GM12878 (cell line): ENCODE results near the gene CKLF. TPM values are rescaled to one million over a fixed set of nuclear protein-coding genes. Genes with fewer than 3 reads are reported as not detected.
"Not testable (repeated sequence)": the region's sequence is repeated elsewhere in the genome, so short reads cannot be mapped to it uniquely, and the experiment has no call there.

ENCODE experiments used
- ATAC-seq: fragments of 200-7000 bp; cut with Tn5 transposase; 3 replicates; pipeline ENCODE4 v1.9.1; 2020; ENCODE audit warnings: mild to moderate bottlenecking, moderate library complexity
- BruUV-seq: library from RNA; stranded (reverse); fragments of 400-500 nt; replicated peaks from 2 replicates; lab custom pipeline; 2021; lab: Mats Ljungman, UMichigan
- CTCF ChIA-PET: fragments of 300-600 bp; sonication (Branson Sonifier 250); formaldehyde crosslinking; extraction: SDS; loops from one replicate; lab custom pipeline; 2021; ENCODE audit warnings: inconsistent platforms; lab: Yijun Ruan, JAX
- POLR2A ChIA-PET: fragments of 350-600 bp; formaldehyde crosslinking; extraction: SDS; loops from one replicate; lab custom pipeline; 2021; ENCODE audit warnings: inconsistent platforms; lab: Charles Lee
- RAD21 ChIA-PET: fragments of 300-600 bp; sonication (Branson Sonifier 250); formaldehyde crosslinking; loops from one replicate; lab custom pipeline; 2023; ENCODE audit warnings: antibody characterized with exemption; ENCODE audit not compliant: unreplicated experiment; lab: Charles Lee
- SMC1A ChIA-PET: fragments of 300-600 bp; sonication (Branson Sonifier 250); formaldehyde crosslinking; loops from one replicate; lab custom pipeline; 2023; ENCODE audit not compliant: unreplicated experiment, uncharacterized antibody; lab: Charles Lee
- DNase-seq: peaks from one replicate; pipeline ENCODE4 v3.0.0-alpha.2; 2011; ENCODE audit warnings: low read depth, low spot score
- FAIRE-seq: peaks from 3 replicates; lab custom pipeline; 2011; peaks lifted over from hg19 to GRCh38; lab: Jason Lieb, UNC
- H2AFZ ChIP-seq: 2 replicates; pipeline ENCODE4 v1.6.0; 2011; ENCODE audit warnings: low read depth, low read length, control low read depth; ENCODE audit not compliant: control insufficient read depth
- H3K27ac ChIP-seq: 2 replicates; pipeline ENCODE4 v1.5.1; 2011; ENCODE audit warnings: control low read depth; ENCODE audit not compliant: control insufficient read depth, insufficient read depth
- H3K27me3 ChIP-seq, 2 experiments: replicated peaks in 1 of 2; 2 replicates each; pipeline versions ENCODE4 v1.6.0 to v1.6.1; 2011; ENCODE audit warnings: low read length in 1 of 2; ENCODE audit not compliant: control insufficient read depth in 2 of 2, insufficient read depth in 2 of 2
- H3K36me3 ChIP-seq, 2 experiments: 2 replicates each; pipeline ENCODE4 v1.5.1; 2011; ENCODE audit warnings: low read length in 1 of 2; ENCODE audit not compliant: control insufficient read depth in 2 of 2, insufficient read depth in 2 of 2
- H3K4me1 ChIP-seq: 2 replicates; pipeline ENCODE4 v1.6.1; 2011; ENCODE audit warnings: mild to moderate bottlenecking, low read length, moderate library complexity, mixed read lengths; ENCODE audit not compliant: control insufficient read depth, insufficient read depth
- H3K4me2 ChIP-seq: 2 replicates; pipeline ENCODE4 v1.6.0; 2011; ENCODE audit warnings: control low read depth; ENCODE audit not compliant: control insufficient read depth, insufficient read depth
- H3K4me3 ChIP-seq: fragments of 200-600 bp; sonication (generic); 2 replicates; pipeline ENCODE4 v1.5.1; 2016
- H3K79me2 ChIP-seq: 2 replicates; pipeline ENCODE4 v1.6.0; 2011; ENCODE audit warnings: low read length; ENCODE audit not compliant: control insufficient read depth, insufficient read depth
- H3K9ac ChIP-seq: 2 replicates; pipeline ENCODE4 v1.8.0; 2011; ENCODE audit warnings: low read length, control low read depth, mixed read lengths; ENCODE audit not compliant: control insufficient read depth, insufficient read depth
- H3K9me3 ChIP-seq: replicated peaks from 3 replicates; pipeline ENCODE4 v1.5.1; 2011; ENCODE audit warnings: mild to moderate bottlenecking, low read length; ENCODE audit not compliant: control insufficient read depth, insufficient read depth
- H4K20me1 ChIP-seq: 2 replicates; pipeline ENCODE4 v1.6.0; 2011; ENCODE audit not compliant: control insufficient read depth, insufficient read depth
- CBX5 ChIP-seq: sonication (generic); IDR thresholded peaks from 2 replicates; pipeline ENCODE4 v1.6.1; 2016; ENCODE audit warnings: low read depth, moderate library complexity, mild to moderate bottlenecking, inconsistent platforms
- IKZF2 ChIP-seq, 2 experiments: fragments of 450-650 bp; IDR thresholded peaks; 2 replicates each; pipeline ENCODE4 v1.6.1; 2017; ENCODE audit warnings: mild to moderate bottlenecking in 2 of 2, moderate library complexity in 2 of 2
- MAX ChIP-seq: IDR thresholded peaks from 2 replicates; pipeline ENCODE4 v1.6.1; 2012; ENCODE audit warnings: low read depth, low read length, improper control_type of control experiment
- RBBP5 ChIP-seq: fragments of 200-600 bp; sonication (generic); conservative IDR thresholded peaks from 2 replicates; pipeline ENCODE4 v1.6.1; 2016
- ZNF384 ChIP-seq: IDR thresholded peaks from 2 replicates; pipeline ENCODE4 v1.6.1; 2012; ENCODE audit warnings: low read depth, mild to moderate bottlenecking, low read length, improper control_type of control experiment, borderline replicate concordance
- WGBS: methylation state at CpG from one replicate; pipeline ENCODE4 v1.1.6; 2016; ENCODE audit warnings: low lambda C conversion rate; ENCODE audit not compliant: insufficient replicate concordance, insufficient coverage; ENCODE audit errors: missing lambda C conversion rate; 5-methylcytosine and 5-hydroxymethylcytosine counted together
- in situ Hi-C: fragments of 300-500 bp; cut with MboI; formaldehyde crosslinking; loops from 9 replicates; pipeline ENCODE4 v1.14.3; 2018; ENCODE audit warnings: mixed read lengths
- intact Hi-C: fragments of 100-400 bp; cut with micrococcal nuclease; formaldehyde crosslinking; loops from one replicate; pipeline ENCODE4 v1.14.2; 2022; ENCODE audit not compliant: unreplicated experiment
- polyA plus RNA-seq, 11 experiments: library from polyadenylated mRNA; depleted of rRNA in 4 of 11; unstranded in 6 of 11; stranded (reverse) in 5 of 11; fragments of >200 nt; fragmentation: Nextera tagmentation in 4 of 11; fragmentation: Illumina TruSeq in 1 of 11; extraction: Ambion mirVana in 4 of 11; extraction: Trizol in 1 of 11; gene quantifications; 1 replicate in 1 of 11; 2 replicates in 10 of 11; pipeline versions ENCODE4 v1.2.1 to v1.2.3, GENCODE V29; 2011 to 2016; ENCODE audit warnings: inconsistent platforms in 2 of 11, missing spikeins in 2 of 11, low read depth in 1 of 11
- total RNA-seq, 4 experiments: library from RNA; depleted of rRNA in 3 of 4; stranded (reverse); fragments of >200 nt in 3 of 4; fragmentation: Illumina TruSeq in 1 of 4; extraction: Trizol in 1 of 4; gene quantifications; 2 replicates each; pipeline versions ENCODE4 v1.2.1 to v1.2.3, GENCODE V29; 2013 to 2021

Gene CKLF
- total and polyA plus RNA-seq, 10 of the 15 experiments (the other 5 are each of a cell fraction or from before 2014, with no cell fraction given) = 40.8 to 193 (median 109) TPM

- intact Hi-C loops = no loop called here
- Histone ChIP-seq H3K9me3 (no peaks in the 10 kb centered on the region), H4K20me1 (no peaks in the 10 kb centered on the region), H3K4me3 (no peak overlapping the region), H3K27me3 (no peaks in the 10 kb centered on the region), H3K36me3 (peaks cover 0 to 21% of the 10 kb centered on the region in 2 experiments; a peak in 2 of 4 replicates), H3K9ac (no peak overlapping the region), H3K27ac (no peak overlapping the region), H3K4me2 (no peak overlapping the region), H2AFZ (no peak overlapping the region), H3K4me1 (peaks cover 9% of the 10 kb centered on the region), H3K79me2 (no peaks in the 10 kb centered on the region)
- FAIRE-seq (no peak), ATAC-seq (no peak), DNase-seq (no peak)
- ChIA-PET SMC1A (no interaction called here), CTCF (interaction anchor here (2.1 to 4.5 kb wide), 5 partner anchors 8 to 258 kb away, joined by 10 to 36 read pairs (median 35); no protein-coding TSS in a partner anchor), POLR2A (no interaction called here), RAD21 (no interaction called here)
- TF ChIP-seq IKZF2 (IDR thresholded peaks at IDR 0.05) = no peak
- TF ChIP-seq RBBP5 = no peak
- no peak for TF ChIP-seq CBX5
- TF ChIP-seq ZNF384 = no peak
- TF ChIP-seq MAX = no peak
- in situ Hi-C loops = loop anchor here (5.0 kb wide), 1 partner anchor 252 kb away; no protein-coding TSS in a partner anchor
- 49% methylated on average over 14 of the region's 14 CpGs for WGBS
- BruUV-seq = no TSS peak
Observed at GRCh38 chr16:66610111-66610820, 57.9 kb downstream of the CKLF start.

- peaks cover 0 to 21% of the 10 kb centered on the region in 2 experiments; a peak in 2 of 4 replicates for H3K36me3 ChIP-seq
Observed at GRCh38 chr16:66611911-66612310, 59.5 kb downstream of the CKLF start.

More at GRCh38 chr16:66611911-66612310, 59.5 kb downstream of the CKLF start:
- H3K9ac ChIP-seq, ATAC-seq, FAIRE-seq, H3K4me2 ChIP-seq, H3K79me2 ChIP-seq, RAD21 ChIA-PET, H3K27ac ChIP-seq, H3K9me3 ChIP-seq, H3K27me3 ChIP-seq, intact Hi-C loops, H2AFZ ChIP-seq, H3K4me3 ChIP-seq, SMC1A ChIA-PET, H4K20me1 ChIP-seq, DNase-seq, POLR2A ChIA-PET, H3K4me1 ChIP-seq, BruUV-seq: not testable (repeated sequence)
- CTCF ChIA-PET = interaction anchor here (1.5 kb wide), 1 partner anchor 39 kb away, joined by 3 read pairs; no protein-coding TSS in a partner anchor
- in situ Hi-C loops = loop anchor here (5.0 kb wide), 1 partner anchor 250 kb away; no protein-coding TSS in a partner anchor
- 77% methylated on average over 8 of the region's 8 CpGs for WGBS
